Peyer's patch (tissue), 4 donors: ENCODE measurements around the gene SIGLEC15. TPM values are rescaled to one million over a fixed set of nuclear protein-coding genes. Genes with fewer than 3 reads are reported as not detected.

Experiments used
- DNase-seq, 3 donors: peaks; one replicate each; pipeline ENCODE4 v3.0.0-alpha.2; 2017 to 2019
- H3K27ac ChIP-seq, 4 donors: fragments of 200-600 bp; sonication (generic); one replicate each; pipeline ENCODE4 v1.5.1; 2016 to 2019
- H3K27me3 ChIP-seq, 2 donors: fragments of 200-600 bp; sonication (generic); one replicate each; pipeline ENCODE4 v1.5.1; 2019
- H3K36me3 ChIP-seq, 3 donors: fragments of 200-600 bp; sonication (generic); one replicate each; pipeline ENCODE4 v1.5.1; 2016 to 2019
- H3K4me1 ChIP-seq, 4 donors: fragments of 200-600 bp; sonication (generic); one replicate each; pipeline ENCODE4 v1.5.1; 2016 to 2019
- H3K4me3 ChIP-seq, 4 donors: fragments of 200-600 bp; sonication (generic); 1 replicate in 3 of 4; 2 replicates in 1 of 4; pipeline ENCODE4 v1.5.1; 2016 to 2019; ENCODE audit warnings: mild to moderate bottlenecking in 1 of 4
- H3K9me3 ChIP-seq, 4 donors: fragments of 200-600 bp; sonication (generic); one replicate each; pipeline ENCODE4 v1.5.1; 2016 to 2019; ENCODE audit warnings: mild to moderate bottlenecking in 1 of 4
- POLR2A ChIP-seq, 2 donors: fragments of 450-650 bp; IDR thresholded peaks; one replicate each; pipeline ENCODE4 v1.5.1; 2017; ENCODE audit warnings: antibody characterized with exemption in 2 of 2, mild to moderate bottlenecking in 2 of 2, moderate library complexity in 2 of 2
- total RNA-seq, 4 donors: library from RNA; depleted of rRNA; stranded (reverse); fragments of >200 nt; gene quantifications; one replicate each; pipeline ENCODE4 v1.1.0, GENCODE V29; 2016
- TF ChIP-seq, protein P1 (sequence below), 6 experiments: fragments of 450-650 bp in 4 of 6; fragments of 200-600 bp in 2 of 6; sonication (generic) in 1 of 6; IDR thresholded peaks; one replicate each; pipeline ENCODE4 v1.5.1; 2017 to 2019; ENCODE audit warnings: antibody characterized with exemption in 6 of 6, mild to moderate bottlenecking in 3 of 6, moderate library complexity in 1 of 6

The SIGLEC15 gene
- total RNA-seq, 4 donors from 2014 or later, result 0.47 TPM; not detected in 3

DNA sequence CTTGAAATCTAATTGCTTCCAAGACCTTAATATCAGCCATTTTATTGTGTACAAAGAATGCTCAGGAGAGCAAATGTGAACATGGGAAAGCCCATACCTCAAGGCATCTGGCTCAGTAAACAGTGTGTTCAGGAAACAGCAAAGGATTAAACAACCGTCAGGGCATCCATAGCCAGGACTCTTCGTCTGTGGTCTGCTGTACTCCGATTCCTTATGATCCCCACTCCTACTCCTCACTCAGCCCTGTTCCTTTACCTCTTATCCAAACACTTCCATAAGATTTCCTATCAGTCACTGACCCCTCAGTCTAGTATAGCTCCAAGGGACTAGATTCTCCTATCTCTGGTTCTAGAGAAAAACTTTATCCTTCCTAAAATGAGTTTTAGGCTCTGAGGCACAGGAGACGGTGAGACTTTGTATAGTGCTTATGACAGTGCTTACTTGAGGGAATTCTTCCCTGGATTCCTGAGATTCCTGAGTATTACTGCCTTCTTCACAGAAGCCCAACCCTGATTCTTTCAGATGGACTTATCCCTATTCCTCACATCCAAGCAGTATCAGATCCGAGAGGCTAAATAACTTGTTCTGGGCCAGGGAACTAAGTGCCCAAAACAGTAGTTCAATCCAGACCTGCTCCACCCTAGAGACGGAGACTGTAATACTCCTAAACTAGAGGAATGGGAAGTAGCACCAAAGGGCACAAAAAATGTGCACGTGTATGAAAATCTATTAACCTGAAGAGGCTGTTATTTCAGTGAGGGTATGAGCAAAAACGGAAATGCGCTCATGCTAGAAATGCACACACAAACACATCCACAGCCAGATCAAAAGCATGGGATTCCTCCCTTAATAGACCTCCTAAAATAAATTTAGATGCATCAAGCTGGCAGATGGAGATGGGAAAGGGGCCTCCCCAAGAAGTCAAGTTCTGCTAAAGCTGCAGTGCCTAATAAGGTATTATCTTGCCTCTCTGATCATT, 42.1 kb upstream of the SIGLEC15 start:
- Histone ChIP-seq H3K27me3 (no peaks in the 10 kb centered on the region), H3K27ac (no peak overlapping the region), H3K4me3 (no peak overlapping the region), H3K36me3 (no peaks in the 10 kb centered on the region), H3K4me1 (no peaks in the 10 kb centered on the region), H3K9me3 (no peaks in the 10 kb centered on the region)
- no peak for DNase-seq
- TF ChIP-seq, protein P1, sequence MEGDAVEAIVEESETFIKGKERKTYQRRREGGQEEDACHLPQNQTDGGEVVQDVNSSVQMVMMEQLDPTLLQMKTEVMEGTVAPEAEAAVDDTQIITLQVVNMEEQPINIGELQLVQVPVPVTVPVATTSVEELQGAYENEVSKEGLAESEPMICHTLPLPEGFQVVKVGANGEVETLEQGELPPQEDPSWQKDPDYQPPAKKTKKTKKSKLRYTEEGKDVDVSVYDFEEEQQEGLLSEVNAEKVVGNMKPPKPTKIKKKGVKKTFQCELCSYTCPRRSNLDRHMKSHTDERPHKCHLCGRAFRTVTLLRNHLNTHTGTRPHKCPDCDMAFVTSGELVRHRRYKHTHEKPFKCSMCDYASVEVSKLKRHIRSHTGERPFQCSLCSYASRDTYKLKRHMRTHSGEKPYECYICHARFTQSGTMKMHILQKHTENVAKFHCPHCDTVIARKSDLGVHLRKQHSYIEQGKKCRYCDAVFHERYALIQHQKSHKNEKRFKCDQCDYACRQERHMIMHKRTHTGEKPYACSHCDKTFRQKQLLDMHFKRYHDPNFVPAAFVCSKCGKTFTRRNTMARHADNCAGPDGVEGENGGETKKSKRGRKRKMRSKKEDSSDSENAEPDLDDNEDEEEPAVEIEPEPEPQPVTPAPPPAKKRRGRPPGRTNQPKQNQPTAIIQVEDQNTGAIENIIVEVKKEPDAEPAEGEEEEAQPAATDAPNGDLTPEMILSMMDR (IDR thresholded peaks at IDR 0.05), result no peak
- TF ChIP-seq POLR2A (IDR thresholded peaks at IDR 0.05), result no peak

DNA sequence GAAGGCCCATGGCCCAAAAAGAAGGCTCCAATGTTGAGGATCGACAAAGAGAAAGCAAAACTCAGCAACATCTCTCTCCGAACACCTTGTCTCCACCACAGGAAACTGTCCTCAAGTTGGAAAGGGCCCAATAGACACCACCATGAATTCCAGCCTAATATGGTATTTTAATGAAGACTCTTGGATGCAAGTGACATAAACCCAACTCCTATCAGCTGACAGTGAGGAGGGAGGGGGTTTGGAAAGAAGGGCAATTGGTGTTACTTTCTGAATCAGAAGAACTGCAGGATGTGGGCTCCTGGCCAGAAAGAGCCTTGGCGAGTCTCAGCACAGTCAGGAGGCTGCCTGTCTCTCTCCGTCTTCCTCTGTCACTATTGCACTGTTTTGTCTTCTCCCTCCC, 40.3 kb upstream of the SIGLEC15 start:
- peak in 1 of 3 donors; percentile 63 for DNase-seq
- Histone ChIP-seq H3K9me3 (no peaks in the 10 kb centered on the region), H3K4me3 (no peak overlapping the region), H3K36me3 (no peaks in the 10 kb centered on the region), H3K4me1 (no peaks in the 10 kb centered on the region), H3K27ac (no peak overlapping the region), H3K27me3 (no peaks in the 10 kb centered on the region)
- no peak for TF ChIP-seq POLR2A (IDR thresholded peaks at IDR 0.05)
- TF ChIP-seq, protein P1 (IDR thresholded peaks at IDR 0.05), result no peak

DNA sequence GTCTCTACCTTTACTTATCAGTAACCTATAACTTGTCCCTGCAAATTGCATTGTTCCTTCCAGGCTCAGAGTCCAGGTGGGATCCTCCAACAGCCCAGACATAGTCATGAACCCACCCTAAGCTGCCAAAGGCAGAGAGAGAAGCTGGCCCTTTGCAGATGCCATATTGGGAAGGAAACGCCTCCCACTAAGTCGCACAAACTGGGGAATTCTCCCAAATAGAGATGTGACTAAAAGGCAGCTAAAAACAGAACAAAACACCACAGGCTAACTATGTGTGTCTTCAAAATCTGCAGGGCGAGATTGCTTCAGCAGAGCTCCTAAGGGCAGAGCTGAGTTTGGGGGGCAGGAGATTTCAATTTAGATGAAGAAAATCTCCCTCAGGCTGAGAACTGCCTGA, 38.5 kb upstream of the SIGLEC15 start:
- H3K9me3 ChIP-seq, result no peaks in the 10 kb centered on the region
- TF ChIP-seq POLR2A (IDR thresholded peaks at IDR 0.05), result no peak
- TF ChIP-seq, protein P1 (IDR thresholded peaks at IDR 0.05), result no peak
- H3K4me1 ChIP-seq, result no peaks in the 10 kb centered on the region
- H3K36me3 ChIP-seq, result no peaks in the 10 kb centered on the region
- no peak overlapping the region for H3K4me3 ChIP-seq
- no peak overlapping the region for H3K27ac ChIP-seq
- H3K27me3 ChIP-seq, result no peaks in the 10 kb centered on the region
- no peak for DNase-seq

DNA sequence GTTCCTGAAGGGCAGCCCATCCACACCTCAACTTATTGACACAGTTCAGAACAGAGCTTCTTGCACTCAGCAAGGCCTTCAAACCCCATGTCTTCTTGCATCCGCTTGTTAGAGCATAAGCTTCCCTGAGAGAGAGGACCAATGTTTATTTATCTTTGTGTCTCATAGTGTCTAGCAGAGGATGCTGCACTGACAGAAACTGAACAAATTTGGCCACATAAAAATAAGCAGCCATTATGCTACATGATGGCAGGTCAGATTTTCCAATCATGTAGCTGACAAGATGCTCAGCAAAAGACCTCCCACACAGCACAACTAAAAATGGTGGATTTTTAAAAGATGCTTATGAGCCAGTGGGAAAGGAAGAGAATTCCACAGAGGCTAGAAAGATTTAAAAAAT, 38.1 kb upstream of the SIGLEC15 start:
- no peaks in the 10 kb centered on the region for H3K9me3 ChIP-seq

DNA sequence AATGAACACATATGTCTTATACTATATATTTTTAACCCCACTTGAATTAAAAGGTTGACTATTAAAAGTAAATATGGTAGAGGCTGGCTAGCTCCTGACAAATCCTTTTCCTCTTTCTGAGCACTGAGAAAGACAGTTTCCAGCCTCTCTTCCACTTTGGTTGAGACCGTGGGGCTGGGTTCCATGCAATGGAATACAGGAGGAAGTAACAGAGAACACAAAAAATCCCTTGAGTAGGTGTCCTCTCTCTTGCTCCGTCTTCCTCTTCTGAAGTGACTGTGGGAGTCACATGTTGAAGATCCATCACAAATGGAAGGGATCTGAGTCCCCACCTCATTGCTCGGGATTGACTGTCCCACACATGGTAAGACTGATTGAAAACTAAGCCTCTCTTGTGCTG, 36.6 kb upstream of the SIGLEC15 start:
- DNase-seq, result no peak
- Histone ChIP-seq H3K4me1 (no peaks in the 10 kb centered on the region), H3K36me3 (no peaks in the 10 kb centered on the region), H3K9me3 (no peaks in the 10 kb centered on the region), H3K4me3 (no peak overlapping the region), H3K27ac (no peak overlapping the region), H3K27me3 (no peaks in the 10 kb centered on the region)
- TF ChIP-seq, protein P1 (IDR thresholded peaks at IDR 0.05), result no peak
- TF ChIP-seq POLR2A (IDR thresholded peaks at IDR 0.05), result no peak

More for the DNA sequence above, 38.1 kb upstream of the SIGLEC15 start:
- H3K4me1 ChIP-seq, result no peaks in the 10 kb centered on the region
- TF ChIP-seq, protein P1 (IDR thresholded peaks at IDR 0.05), result no peak
- no peak overlapping the region for H3K4me3 ChIP-seq
- no peaks in the 10 kb centered on the region for H3K27me3 ChIP-seq
- H3K36me3 ChIP-seq, result no peaks in the 10 kb centered on the region
- DNase-seq, result no peak
- H3K27ac ChIP-seq, result no peak overlapping the region
